NCI-H524 (cell line): ENCODE data around the gene ANKRD39.
"Not testable (repeated sequence)": the region's sequence is repeated elsewhere in the genome, so short reads cannot be mapped to it uniquely, and the experiment has no call there.

Experiments
- DNase-seq, 2 experiments: peaks; one replicate each; lab custom pipeline; 2025; lab: John Stamatoyannopoulos, UW

Gene ANKRD39

GRCh38 chr2:96808176-96808837 lies 49.5 kb downstream of the ANKRD39 start:
- no peak for DNase-seq

GRCh38 chr2:96807127-96807471 lies 50.7 kb downstream of the ANKRD39 start:
- DNase-seq: no peak

DNA sequence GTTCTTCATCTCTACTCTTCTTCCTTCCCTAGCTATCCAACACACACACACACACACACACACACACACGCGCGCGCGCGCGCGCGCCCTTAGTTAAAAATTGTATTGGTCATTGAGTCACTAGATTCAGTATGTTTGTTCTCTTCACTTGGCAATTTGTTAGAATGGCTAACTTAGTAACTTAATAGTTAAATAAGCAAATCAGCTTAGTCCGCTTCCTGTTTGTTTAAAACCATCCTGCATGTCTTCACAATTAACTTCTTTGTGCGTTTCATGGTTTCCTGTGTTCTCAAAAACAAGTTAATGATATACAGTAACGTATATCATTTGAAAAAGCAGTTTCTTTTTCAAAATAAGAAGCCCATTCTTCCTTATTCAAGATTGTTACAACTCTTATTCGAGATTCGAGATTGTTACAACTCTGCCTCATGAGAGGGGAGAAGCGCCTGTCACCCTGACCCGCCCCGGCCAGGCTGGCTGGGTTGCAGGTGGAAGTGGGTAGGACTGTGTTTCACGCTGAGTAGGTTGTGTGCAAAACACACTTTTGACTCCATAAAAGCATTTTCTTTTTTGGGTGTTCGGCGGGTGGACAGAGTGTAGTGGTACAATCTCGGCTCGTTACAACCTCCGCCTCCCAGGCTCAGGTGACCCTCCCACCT lies 51.2 kb downstream of the ANKRD39 start:
- DNase-seq: no peak

GRCh38 chr2:96805946-96806345 lies 51.9 kb downstream of the ANKRD39 start:
- DNase-seq: not testable (repeated sequence)

- DNase-seq: no peak
These were observed 52.8 kb downstream of the ANKRD39 start for GRCh38 chr2:96804986-96805385.

DNA sequence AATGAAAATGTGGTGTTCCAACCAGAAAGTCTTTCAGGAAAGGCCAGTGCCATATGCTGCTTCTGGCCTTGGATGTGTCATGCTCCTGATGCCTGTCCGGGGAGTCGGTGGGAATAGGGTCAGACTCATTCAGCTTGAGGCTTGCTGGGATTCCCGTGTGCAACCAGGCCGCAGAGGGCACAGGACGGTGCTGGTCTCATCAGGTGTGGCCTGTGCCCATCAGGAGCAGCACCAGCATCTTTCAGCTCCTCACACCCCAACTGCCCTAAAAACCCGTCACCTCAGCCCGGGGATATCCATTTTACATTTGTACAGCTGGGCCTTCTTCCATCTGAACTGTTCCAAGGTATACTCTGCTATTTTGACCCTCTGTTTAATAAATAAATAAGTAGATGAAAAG lies 55.1 kb downstream of the ANKRD39 start:
- no peak for DNase-seq

GRCh38 chr2:96801786-96802595 lies 55.8 kb downstream of the ANKRD39 start:
- no peak for DNase-seq

GRCh38 chr2:96801005-96801785 lies 56.6 kb downstream of the ANKRD39 start:
- DNase-seq: peak; percentile 9 to 53

DNA sequence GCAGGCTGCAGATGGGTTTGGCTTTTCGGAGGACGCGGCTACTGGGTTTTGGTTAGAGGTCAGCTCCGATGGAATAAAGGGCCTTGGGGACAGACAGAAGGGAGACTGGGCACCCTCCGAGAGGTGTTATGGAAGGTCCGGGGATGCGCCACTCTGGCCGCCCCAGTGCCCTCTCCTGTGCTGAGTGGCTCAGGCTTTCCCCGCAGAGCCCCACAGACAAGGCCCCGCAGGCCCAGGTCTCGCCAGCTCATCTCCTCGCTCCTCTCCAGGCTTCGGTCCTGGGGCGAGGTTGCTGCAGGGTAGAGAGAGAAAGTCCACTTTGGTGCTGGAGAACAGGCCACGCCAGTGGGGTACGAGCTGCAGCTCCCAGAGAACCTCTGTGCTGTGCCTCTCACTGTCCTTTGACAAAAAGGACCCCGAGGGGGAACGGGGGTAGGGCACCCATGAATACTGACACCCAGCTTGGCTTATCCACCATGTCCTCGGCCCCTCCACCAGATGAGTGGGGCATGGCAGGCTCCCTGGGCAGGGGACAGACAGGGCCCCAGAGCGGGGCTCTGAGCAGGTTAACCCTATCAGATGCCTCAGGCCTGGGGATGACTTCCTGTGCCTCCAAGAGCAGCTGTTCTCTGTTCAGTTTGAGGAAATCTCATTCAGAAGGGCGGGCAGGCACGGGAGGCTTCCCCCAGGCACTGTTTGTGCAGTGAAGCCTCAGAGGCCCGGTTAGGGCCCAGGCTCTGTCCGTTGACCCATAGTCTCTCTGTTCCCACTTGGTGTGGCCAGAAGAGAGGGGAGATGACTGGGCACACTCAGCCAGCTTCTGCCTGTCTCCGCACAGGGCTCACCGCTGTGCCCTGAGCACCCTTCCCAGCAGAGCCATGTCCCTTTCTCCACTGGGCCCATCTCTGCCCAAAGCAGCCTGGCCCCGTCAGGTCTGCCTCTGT lies 57.5 kb downstream of the ANKRD39 start:
- no peak for DNase-seq

- DNase-seq: no peak
These were observed 58.2 kb downstream of the ANKRD39 start for GRCh38 chr2:96799623-96799935.

DNA sequence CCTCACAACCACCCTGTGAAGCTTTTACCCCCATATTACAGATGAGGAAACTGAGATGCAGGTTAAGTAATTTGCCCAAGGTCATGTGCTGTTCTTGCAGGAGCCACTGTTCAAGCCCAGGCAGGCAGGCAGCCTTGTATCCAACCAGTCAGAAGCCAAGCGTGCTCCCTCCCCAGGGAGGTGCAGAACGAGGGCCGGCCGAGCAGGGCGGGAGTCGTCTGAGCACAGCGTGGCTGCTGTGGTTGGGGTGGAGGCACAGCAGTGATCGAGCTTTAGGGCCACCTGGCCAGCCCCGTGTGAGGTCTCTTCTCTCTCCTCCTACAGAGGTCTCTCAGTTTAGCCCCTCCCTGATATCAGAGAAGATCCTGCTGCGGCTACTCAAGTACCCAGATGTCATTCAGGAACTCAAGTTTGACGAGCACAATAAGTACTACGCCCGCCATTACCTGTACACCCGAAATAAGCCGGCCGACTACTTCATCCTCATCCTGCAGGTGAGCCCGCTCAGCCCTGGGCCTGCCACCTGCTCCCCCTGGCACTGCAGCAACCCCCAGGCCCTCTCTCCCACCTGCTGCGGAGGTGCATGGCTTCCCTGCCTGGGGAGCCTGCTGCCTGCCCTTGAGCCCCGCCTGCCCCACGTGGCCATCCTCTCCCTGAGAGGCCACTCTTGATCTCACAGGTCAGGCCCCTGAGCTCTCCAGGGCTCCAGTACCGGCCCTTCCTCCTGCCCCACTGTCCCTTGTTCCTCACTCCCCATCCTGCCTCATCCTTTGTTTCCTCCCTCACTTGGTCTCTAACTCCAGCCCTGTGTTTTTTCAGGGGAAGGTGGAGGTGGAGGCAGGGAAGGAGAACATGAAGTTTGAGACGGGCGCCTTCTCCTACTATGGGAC lies 58.8 kb downstream of the ANKRD39 start:
- no peak for DNase-seq
